ENCODE data around the gene ZNF789. TPM values are rescaled to one million over a fixed set of nuclear protein-coding genes. Genes with fewer than 3 reads are reported as not detected.

ZNF789 gene
- total and polyA plus RNA-seq, 2 of the 13 experiments (the other 11 are each of a cell fraction or from before 2014, with no cell fraction given), result 19.8 to 25.1 TPM

DNA sequence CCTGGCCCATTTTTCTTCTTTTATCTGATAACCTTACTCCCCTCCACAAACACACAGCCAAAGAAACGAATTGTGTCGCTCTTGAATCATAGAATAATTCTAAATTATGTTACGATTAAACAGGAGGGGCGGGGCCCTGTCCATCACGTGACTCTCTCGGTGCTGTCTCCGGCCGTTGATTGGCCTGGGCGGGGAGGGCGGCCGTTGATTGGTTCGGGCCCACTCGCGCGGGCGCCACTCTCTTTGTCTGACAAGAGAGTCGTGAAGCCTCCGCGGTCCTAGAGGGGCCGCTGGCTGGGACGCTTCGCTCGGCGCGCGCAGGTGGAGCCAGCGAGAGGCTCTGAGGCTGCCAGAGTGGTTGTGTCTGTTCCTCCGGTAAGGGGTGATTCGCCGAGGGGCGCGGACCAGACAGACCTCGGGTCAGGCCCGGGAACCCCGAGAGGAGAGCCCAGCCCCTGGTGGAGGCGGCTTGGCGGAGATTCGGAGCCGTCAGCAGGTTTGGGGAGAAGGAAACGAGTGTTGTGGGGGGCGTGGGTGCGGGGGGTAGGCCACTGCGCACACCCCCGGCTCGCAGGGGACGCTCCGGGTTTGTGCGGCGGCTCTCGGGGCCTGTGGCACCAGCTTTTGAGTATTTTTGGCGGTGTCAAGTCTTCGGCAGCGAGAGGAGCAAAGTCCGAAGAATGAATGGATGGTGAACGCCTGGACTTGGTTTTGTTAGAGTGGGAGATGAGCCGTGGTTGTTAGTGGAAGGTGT, at the start of gene ZNF789 (continued):
- TF ChIP-seq, protein P1, sequence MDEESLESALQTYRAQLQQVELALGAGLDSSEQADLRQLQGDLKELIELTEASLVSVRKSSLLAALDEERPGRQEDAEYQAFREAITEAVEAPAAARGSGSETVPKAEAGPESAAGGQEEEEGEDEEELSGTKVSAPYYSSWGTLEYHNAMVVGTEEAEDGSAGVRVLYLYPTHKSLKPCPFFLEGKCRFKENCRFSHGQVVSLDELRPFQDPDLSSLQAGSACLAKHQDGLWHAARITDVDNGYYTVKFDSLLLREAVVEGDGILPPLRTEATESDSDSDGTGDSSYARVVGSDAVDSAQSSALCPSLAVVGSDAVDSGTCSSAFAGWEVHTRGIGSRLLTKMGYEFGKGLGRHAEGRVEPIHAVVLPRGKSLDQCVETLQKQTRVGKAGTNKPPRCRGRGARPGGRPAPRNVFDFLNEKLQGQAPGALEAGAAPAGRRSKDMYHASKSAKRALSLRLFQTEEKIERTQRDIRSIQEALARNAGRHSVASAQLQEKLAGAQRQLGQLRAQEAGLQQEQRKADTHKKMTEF (CRISPR knock-in tag; IDR thresholded peaks at IDR 0.05), result peak; percentile 37; the same call in 1 of the 2 replicates
- TF ChIP-seq ZNF225 (CRISPR knock-in tag; IDR thresholded peaks at IDR 0.05) (no peak), ZNF431 (CRISPR knock-in tag; IDR thresholded peaks at IDR 0.05; ENCODE audit: borderline replicate concordance, low read depth) (peak; percentile 41; the same call in 1 of the 2 replicates), ZNF17 (CRISPR knock-in tag; IDR thresholded peaks at IDR 0.05) (no peak), ZSCAN21 (CRISPR knock-in tag; IDR thresholded peaks at IDR 0.05; ENCODE audit: borderline replicate concordance) (no peak), ZNF746 (CRISPR knock-in tag; IDR thresholded peaks at IDR 0.05) (peak; percentile 49; the same call in 1 of the 2 replicates), PITX1 (CRISPR knock-in tag; IDR thresholded peaks at IDR 0.05) (peak; percentile 13; the same call in 1 of the 2 replicates), FOXJ3 (CRISPR knock-in tag; IDR thresholded peaks at IDR 0.05; ENCODE audit: borderline replicate concordance) (no peak), ZNF331 (CRISPR knock-in tag; IDR thresholded peaks at IDR 0.05) (peak; percentile 30; the same call in 1 of the 2 replicates), NFYB (CRISPR knock-in tag; IDR thresholded peaks at IDR 0.05) (peak; percentile 93), SAP130 (CRISPR knock-in tag; IDR thresholded peaks at IDR 0.05; ENCODE audit: low read depth) (peak; percentile 89), SRF (IDR thresholded peaks at IDR 0.05; ENCODE audit: low read depth, low read length) (no peak), POGZ (CRISPR knock-in tag; IDR thresholded peaks at IDR 0.05) (peak; percentile 64)
- TF ChIP-seq, protein P2, sequence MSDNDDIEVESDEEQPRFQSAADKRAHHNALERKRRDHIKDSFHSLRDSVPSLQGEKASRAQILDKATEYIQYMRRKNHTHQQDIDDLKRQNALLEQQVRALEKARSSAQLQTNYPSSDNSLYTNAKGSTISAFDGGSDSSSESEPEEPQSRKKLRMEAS (IDR thresholded peaks at IDR 0.05), result peak; percentile 73
- TF ChIP-seq, protein P3, sequence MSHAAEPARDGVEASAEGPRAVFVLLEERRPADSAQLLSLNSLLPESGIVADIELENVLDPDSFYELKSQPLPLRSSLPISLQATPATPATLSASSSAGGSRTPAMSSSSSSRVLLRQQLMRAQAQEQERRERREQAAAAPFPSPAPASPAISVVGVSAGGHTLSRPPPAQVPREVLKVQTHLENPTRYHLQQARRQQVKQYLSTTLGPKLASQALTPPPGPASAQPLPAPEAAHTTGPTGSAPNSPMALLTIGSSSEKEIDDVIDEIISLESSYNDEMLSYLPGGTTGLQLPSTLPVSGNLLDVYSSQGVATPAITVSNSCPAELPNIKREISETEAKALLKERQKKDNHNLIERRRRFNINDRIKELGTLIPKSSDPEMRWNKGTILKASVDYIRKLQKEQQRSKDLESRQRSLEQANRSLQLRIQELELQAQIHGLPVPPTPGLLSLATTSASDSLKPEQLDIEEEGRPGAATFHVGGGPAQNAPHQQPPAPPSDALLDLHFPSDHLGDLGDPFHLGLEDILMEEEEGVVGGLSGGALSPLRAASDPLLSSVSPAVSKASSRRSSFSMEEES (CRISPR knock-in tag; IDR thresholded peaks at IDR 0.05), result peak; percentile 45; the same call in 1 of the 2 replicates
- TF ChIP-seq, protein P4, sequence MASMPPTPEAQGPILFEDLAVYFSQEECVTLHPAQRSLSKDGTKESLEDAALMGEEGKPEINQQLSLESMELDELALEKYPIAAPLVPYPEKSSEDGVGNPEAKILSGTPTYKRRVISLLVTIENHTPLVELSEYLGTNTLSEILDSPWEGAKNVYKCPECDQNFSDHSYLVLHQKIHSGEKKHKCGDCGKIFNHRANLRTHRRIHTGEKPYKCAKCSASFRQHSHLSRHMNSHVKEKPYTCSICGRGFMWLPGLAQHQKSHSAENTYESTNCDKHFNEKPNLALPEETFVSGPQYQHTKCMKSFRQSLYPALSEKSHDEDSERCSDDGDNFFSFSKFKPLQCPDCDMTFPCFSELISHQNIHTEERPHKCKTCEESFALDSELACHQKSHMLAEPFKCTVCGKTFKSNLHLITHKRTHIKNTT (CRISPR knock-in tag; IDR thresholded peaks at IDR 0.05), result no peak
- TF ChIP-seq, protein P5, sequence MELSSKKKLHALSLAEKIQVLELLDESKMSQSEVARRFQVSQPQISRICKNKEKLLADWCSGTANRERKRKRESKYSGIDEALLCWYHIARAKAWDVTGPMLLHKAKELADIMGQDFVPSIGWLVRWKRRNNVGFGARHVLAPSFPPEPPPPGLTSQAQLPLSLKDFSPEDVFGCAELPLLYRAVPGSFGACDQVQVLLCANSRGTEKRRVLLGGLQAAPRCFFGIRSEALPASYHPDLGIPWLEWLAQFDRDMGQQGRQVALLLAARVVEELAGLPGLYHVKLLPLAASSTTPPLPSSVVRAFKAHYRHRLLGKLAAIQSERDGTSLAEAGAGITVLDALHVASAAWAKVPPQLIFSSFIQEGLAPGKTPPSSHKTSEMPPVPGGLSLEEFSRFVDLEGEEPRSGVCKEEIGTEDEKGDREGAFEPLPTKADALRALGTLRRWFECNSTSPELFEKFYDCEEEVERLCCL (CRISPR knock-in tag; IDR thresholded peaks at IDR 0.05; ENCODE audit: borderline replicate concordance), result no peak
- TF ChIP-seq, protein P6, sequence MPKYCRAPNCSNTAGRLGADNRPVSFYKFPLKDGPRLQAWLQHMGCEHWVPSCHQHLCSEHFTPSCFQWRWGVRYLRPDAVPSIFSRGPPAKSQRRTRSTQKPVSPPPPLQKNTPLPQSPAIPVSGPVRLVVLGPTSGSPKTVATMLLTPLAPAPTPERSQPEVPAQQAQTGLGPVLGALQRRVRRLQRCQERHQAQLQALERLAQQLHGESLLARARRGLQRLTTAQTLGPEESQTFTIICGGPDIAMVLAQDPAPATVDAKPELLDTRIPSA (CRISPR knock-in tag; IDR thresholded peaks at IDR 0.05; ENCODE audit: borderline replicate concordance), result no peak
- TF ChIP-seq, protein P7, sequence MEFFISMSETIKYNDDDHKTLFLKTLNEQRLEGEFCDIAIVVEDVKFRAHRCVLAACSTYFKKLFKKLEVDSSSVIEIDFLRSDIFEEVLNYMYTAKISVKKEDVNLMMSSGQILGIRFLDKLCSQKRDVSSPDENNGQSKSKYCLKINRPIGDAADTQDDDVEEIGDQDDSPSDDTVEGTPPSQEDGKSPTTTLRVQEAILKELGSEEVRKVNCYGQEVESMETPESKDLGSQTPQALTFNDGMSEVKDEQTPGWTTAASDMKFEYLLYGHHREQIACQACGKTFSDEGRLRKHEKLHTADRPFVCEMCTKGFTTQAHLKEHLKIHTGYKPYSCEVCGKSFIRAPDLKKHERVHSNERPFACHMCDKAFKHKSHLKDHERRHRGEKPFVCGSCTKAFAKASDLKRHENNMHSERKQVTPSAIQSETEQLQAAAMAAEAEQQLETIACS (CRISPR knock-in tag; IDR thresholded peaks at IDR 0.05), result no peak
- TF ChIP-seq, protein P8, sequence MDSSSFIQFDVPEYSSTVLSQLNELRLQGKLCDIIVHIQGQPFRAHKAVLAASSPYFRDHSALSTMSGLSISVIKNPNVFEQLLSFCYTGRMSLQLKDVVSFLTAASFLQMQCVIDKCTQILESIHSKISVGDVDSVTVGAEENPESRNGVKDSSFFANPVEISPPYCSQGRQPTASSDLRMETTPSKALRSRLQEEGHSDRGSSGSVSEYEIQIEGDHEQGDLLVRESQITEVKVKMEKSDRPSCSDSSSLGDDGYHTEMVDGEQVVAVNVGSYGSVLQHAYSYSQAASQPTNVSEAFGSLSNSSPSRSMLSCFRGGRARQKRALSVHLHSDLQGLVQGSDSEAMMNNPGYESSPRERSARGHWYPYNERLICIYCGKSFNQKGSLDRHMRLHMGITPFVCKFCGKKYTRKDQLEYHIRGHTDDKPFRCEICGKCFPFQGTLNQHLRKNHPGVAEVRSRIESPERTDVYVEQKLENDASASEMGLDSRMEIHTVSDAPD (CRISPR knock-in tag; IDR thresholded peaks at IDR 0.05), result no peak

All from HepG2 (cell line).